Fibroblast of skin of left biceps (primary cell): ENCODE data around the gene NOP56.
A peak's percentile ranks its signal among the peaks of the same experiment; 100 is the strongest.
"Not testable (repeated sequence)": the region's sequence is repeated elsewhere in the genome, so short reads cannot be mapped to it uniquely, and the experiment has no call there.

Experiments used
- DNase-seq, 2 experiments: peaks; one replicate each; pipeline ENCODE4 v3.0.0-alpha.2; 2013; ENCODE audit warnings: low read depth in 2 of 2

NOP56 gene

GRCh38 chr20:2687514-2687913 lies 35.1 kb downstream of the NOP56 start:
- DNase-seq: no peak

GRCh38 chr20:2688041-2688591 lies 35.7 kb downstream of the NOP56 start:
- DNase-seq: peak in 1 of 2 experiments; percentile 15

- DNase-seq: no peak
Measured at GRCh38 chr20:2690213-2690612, 37.8 kb downstream of the NOP56 start.

GRCh38 chr20:2690718-2691117 lies 38.3 kb downstream of the NOP56 start:
- DNase-seq: no peak

- no peak for DNase-seq
Measured at GRCh38 chr20:2691127-2691526, 38.7 kb downstream of the NOP56 start.

GRCh38 chr20:2691663-2692035 lies 39.2 kb downstream of the NOP56 start:
- DNase-seq: no peak

GRCh38 chr20:2692036-2692885 lies 39.8 kb downstream of the NOP56 start, which contains the start of gene EBF4:
Gene EBF4, plus strand, starts transcription at chr20:2692780. Its CDS starts 866 bp downstream, at chr20:2693646.
- DNase-seq: no peak

- no peak for DNase-seq
Measured at GRCh38 chr20:2692886-2693285, 40.5 kb downstream of the NOP56 start.

- DNase-seq: no peak
Measured at GRCh38 chr20:2693286-2694007, 41.0 kb downstream of the NOP56 start.

- DNase-seq: no peak
Measured at GRCh38 chr20:2694008-2694471, 41.6 kb downstream of the NOP56 start.

- no peak for DNase-seq
Measured at GRCh38 chr20:2694519-2694918, 42.1 kb downstream of the NOP56 start.

- no peak for DNase-seq
Measured at GRCh38 chr20:2695206-2695983, 43.0 kb downstream of the NOP56 start.

GRCh38 chr20:2695984-2696525 lies 43.6 kb downstream of the NOP56 start:
- DNase-seq: not testable (repeated sequence)

GRCh38 chr20:2696646-2697045 lies 44.2 kb downstream of the NOP56 start:
- no peak for DNase-seq

GRCh38 chr20:2697768-2698167 lies 45.3 kb downstream of the NOP56 start:
- no peak for DNase-seq

GRCh38 chr20:2698186-2698817 lies 45.9 kb downstream of the NOP56 start:
- no peak for DNase-seq

- no peak for DNase-seq
Measured at GRCh38 chr20:2698912-2699311, 46.5 kb downstream of the NOP56 start.

GRCh38 chr20:2699775-2700413 lies 47.5 kb downstream of the NOP56 start:
- DNase-seq: no peak

GRCh38 chr20:2700913-2701620 lies 48.6 kb downstream of the NOP56 start:
- no peak for DNase-seq

GRCh38 chr20:2701671-2702081 lies 49.2 kb downstream of the NOP56 start:
- DNase-seq: no peak
